ENCODE results near the gene ALKBH3.

GRCh38 chr11:43921561-43922294 lies 41.1 kb downstream of the ALKBH3 start:
- TF ChIP-seq CTCF (optimal IDR thresholded peaks at IDR 0.05 in 1 of 3, IDR thresholded peaks at IDR 0.05 in 1 of 3, conservative IDR thresholded peaks at IDR 0.05 in 1 of 3; ENCODE audit: extremely low read depth in 1 of 3, insufficient read depth in 2 of 3, low read length in 3 of 3): no peak
- TF ChIP-seq EZH2 (IDR thresholded peaks at IDR 0.05; ENCODE audit: low read length): no peak
